DMS53 treated with DMSO at 0.1 percent for 48 hours (cell line): ENCODE results near the gene VPS41.

Experiments
- DNase-seq: peaks from one replicate; lab custom pipeline; 2025; ENCODE audit not compliant: unreplicated experiment; lab: John Stamatoyannopoulos, UW

The VPS41 gene

DNA sequence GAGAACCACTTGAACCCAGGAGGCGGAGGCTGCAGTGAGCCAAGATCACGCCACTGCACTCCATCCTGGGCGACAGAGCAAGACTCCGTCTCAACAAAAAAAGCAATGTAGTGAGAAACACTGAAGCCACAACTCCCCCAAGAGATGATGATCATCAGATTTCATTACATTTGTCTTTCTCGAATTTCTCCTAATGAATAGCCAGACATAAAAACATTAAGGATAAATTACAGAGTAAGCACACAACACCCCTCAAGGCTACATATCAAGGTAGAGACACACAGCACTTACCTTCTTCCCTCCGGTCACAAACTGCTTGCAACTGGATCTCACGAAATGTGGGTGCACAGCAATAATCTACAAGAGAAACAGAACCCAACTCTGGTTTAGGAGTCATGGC lies 91.5 kb downstream of the VPS41 start:
- DNase-seq = no peak

DNA sequence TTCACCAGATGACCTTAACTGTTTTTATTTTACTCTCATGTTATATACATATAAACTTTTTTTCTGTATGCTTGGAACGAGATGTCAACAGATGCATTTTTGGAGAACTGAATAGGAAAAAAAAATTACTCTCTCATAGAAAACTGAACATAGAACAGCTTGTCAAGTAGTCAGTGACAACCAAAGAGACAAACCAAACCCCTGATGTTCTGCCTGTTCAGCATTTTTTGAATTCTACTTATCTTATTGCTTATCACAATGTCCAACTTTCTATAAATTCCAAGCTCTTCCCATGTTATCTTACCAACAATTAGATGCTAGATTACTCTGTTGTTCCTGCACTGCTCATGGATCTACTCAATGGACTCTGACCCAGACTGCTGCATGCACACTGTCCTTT lies 95.2 kb downstream of the VPS41 start:
- DNase-seq = no peak

DNA sequence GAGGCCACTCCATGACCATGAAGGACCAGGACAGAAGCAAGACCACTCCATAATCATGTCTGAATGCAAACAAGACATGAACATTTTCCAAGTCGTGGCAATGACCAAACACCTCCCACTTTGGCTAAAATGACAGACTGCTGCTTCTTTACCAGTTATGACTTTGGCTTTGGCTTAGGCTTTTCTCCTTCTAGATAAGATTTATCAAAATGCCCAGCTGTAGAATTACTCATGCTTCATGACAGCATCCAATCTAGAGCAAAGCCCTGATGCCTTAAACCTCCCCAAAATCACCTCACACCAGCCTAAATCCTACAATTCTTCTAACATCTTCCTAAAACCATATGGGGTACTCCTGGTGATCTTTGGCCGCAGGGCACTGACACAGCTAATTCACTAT lies 102.1 kb downstream of the VPS41 start:
- no peak for DNase-seq

DNA sequence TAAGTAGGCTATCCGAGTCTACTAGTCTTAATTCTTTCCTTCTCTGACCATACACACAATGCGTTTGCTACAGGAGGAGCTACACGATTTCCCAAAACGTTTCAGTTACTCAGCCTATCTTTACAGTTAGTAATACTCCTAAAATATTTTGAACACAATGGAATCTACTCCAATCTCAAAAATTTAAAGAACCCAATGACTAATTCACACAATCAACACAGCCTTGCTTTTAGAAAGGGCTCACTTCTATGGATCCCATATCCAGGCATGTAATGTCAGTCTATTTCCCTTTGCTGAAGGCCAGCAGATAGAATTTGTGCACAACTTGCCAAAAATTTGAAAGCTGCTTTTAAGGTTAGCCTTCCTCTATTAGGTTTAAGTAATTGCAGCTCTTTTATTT lies 107.2 kb downstream of the VPS41 start:
- no peak for DNase-seq

DNA sequence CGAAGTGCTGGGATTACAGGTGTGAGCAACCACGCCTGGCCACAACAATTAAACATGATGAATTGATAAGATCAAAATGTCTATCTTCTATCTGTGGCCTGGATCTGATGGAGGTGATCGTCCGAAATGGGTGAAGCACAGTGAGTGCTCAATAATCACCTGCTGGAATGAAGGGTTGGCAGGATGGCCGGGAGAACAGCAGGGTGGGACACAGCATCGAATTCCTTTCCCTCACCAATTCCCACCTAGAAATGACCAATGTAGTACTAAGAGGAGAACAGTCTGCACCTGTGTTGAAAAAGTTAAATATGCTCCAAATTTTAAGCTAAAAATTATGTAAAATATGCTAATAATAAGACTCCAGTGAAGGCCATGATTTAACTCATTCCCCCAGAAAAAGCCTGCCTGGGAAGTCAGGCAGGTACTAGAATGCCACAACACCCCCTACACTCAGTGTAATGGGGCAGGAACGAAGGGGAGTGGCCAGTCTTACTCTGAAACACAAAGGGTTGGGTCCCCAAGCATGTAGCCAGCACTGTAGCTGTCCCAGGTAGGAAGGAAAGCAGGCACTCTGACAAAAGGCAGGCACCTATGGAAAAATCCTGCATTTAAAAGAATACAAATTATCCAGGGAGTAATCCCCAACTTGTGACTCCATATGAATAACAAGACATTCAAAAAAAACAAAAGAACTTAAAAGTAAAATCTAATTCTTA lies 110.3 kb downstream of the VPS41 start:
- DNase-seq = no peak

DNA sequence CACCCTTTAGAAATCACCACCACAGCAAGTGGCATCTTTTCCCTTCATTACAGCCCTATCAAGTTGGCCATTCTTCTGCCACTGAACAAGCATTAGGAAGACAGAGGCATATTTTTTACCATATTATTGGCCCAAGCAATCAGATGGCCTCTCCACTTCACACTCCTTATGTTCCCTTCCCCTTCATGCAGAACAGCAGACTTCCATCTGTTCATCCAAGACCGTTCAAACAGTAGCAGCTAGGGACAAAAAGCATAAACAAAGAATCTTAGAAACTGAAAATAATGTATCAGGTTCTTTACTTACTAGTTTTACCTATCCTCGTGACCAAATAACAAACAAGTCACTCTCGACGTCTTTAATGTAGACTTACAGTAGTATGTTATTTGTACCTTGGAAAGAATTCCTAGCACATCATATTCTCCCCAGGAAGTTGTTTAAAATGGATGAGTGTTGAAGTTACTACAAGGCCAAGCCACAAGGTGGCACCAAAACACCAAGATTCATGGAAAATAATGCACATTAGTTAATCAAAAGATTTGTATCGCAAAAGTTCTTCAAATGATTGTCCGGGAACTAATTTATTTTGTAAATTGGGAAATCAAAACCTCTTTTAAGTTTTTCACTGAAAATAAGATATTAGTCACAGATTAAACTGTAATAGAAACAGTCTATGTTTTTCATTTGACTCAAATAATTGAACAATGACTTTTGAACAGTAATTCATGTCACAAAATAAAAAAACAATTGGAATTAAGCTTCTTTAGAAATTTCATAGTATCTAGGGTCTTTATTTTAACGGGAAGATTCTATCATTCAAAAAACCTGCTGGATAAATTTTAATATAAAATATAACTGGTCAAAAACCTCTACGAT lies 112.1 kb downstream of the VPS41 start:
- peak; percentile 39 for DNase-seq

DNA sequence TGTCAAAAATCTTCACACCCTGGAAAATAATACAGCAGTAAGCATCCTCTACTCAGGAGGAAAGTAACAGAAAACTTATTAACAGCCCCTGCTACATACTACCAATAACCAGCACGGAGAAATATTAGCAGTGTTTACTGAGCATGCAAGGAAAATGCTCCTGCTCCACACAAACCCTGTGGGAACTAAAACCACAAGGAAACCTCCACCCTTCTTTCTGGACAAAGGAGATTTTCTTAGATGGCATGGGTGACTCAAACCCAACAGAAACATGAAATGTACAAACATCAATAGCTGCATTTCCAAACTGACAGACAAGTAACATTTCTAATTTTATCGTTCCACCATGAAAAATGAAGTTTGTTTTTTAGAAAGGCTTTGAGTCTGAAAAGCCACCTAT lies 113.4 kb downstream of the VPS41 start:
- DNase-seq = no peak

DNA sequence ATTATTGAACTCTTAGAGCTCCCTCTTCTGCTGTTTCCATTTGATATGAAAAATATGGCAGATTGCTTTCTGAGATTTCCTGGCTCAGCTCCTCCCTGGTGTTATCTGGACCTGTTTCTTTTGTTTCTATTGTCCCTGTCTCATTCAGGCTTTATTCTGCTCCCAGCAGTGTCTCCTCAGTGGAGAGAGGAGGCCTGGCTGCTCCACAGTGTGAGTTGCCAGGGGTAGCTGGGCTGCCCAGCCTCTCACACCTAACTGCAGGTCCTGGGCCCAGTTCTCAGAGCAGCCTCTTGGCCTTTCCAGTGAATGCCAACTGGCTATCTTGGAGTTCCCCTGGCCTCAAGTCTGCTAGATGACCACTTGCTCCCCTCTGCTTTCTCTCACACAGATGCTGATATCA lies 127.0 kb downstream of the VPS41 start:
- no peak for DNase-seq

DNA sequence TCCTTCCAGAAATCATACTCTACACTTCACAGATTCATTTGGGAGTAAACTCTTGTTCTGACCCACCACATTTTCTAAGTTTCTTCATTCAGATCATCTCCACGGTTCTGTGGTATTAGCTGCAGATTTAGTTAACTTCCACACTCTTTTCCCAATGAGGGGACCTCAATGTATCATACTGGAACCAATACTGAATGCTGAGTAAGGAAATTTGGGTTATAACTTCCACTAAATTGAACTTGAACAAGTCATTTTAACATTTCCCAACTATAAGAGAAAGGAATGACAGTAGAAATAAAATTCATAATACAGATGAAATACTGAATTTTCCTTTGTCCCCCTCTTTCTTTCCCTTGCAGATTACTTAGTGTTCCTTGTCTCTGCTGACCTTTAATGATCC lies 131.4 kb downstream of the VPS41 start:
- DNase-seq = no peak

DNA sequence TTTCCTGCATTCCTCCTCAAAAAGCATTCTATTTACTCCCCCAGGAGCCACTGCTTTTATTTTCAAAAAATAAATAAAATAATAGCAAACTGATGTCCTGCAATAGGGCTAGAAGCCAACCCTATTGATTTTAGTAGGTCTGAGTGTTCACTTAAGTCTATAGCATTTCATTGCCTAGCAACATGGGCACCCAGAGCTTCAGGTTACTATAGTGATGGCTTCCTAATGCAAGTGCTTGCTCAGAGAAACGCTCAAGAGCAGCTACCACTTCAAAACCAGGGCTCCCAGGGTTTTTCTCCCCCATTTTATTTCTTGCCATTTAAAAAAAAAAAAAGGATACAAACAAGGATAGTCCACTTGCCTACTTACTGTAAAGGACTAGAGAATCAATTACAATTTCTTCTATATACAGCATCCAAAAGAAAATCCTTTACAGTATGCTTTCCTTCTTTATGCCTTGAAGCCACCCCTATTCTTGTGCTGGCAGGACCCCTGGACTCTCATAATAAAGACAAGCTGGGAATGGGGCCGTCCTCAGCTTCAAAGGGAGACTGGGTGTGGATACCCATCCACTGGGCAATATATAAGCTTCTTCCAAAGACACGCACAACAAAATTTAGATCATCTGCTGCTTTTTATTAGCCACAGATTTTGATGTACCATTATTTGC lies 133.3 kb downstream of the VPS41 start:
- DNase-seq = no peak

DNA sequence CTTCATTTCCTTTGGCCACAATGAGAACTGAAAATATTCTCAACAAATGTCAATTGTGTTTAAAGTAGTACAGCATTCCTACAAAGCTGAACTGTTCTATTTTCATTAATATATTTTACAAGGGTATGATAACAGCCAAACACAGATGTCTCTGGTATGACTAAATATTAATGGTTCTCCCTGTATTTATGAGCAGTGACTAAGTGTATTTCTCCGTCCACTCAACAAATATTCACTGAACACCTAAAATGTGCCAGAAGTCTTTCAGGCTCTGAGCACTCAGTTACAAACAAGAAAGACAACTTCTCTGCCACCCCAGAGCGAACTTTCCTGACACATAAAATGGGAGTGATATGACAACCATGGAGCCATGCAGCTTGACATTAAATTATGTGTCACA lies 135.6 kb downstream of the VPS41 start:
- DNase-seq = no peak

DNA sequence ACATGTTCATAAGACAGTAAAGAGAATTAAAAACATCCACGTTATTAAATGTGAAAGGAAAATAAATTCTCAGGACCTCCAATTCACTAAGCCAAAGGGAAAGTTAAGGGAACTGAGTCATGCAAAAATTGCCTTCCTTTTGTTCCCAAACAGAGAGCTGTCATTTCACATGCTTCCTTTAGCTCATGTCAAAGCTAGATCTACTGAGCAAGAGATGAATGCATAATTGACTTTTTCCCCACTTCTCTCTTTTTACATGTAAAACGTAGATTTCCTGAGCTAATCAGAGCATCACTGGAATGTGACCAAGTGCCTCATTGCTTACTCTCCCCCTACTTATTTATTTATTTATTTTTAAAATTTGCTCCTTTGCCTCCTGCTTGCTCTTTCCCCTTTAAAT lies 148.8 kb downstream of the VPS41 start:
- DNase-seq = no peak

DNA sequence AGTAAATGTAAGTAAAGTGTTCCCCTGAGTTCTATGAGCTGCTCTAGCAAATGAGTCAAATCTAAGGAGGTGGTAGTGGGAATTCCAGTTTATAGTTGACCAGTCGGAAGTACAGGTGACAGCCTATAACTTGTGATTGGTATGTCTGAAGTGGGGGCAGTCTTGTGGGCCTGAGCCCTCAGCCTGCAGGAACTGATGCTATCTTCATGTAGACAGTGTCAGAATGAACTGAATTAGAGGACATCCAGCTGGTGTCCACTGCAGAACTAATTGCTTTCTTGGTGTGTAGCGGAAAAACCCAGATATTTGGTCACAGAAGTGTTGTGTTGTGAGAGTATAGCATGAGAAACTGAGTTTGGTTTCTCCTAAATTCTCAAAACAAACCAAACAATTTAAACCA lies 150.0 kb downstream of the VPS41 start:
- DNase-seq = no peak

DNA sequence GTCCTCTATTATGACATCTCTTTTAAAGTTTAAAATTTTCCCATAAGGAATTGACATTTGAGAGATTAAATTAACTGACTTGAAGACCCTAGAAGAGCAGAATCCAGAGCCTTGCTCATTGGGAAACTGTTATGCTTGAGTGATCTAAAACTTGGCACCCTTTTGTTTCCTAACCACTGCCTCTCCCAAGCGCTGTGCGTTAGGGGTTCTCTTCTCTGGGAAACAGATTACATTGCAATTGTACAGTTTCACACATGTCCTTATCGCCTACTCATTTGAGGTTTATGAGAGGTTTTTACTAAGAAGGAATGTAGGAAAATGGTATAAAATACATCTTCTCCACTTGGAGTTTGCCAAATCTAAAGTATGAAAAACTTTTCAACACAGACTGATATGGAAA lies 151.1 kb downstream of the VPS41 start:
- no peak for DNase-seq

DNA sequence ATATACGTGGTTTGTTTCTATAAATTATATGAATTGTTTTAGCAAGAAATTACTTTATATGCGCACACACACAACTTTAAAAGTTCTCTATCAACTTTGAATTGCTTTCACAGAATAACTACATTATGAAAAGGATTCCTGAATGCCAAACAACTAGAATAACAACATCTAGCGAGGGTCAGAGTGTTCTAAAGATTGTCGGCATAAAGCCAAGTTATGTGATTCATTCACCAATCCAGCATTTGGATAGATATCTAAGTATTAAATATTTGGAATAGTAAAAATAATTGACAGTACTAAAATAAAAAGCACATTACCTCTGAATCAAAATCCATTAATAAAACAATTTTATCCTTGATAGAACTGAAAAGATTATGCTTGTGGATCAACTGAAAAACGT lies 152.5 kb downstream of the VPS41 start:
- no peak for DNase-seq

DNA sequence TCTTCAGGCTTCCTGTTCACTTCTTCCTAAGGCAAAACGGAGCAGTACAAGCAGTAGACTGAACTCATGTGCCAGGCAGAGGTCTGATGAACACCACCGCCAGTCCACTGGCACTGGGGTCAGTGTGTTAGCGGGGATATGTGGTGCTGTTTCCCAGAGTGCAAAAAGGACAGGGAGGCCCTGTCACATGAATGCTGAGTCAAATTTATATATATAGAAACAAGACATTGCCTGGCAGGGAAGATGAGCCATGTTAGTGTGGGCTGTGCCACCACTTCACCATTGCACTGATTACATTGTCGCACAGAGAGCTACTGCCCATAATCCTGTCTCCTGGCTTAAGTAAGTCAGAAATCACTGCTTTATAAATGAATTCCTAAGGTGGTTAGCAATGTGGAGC lies 155.6 kb downstream of the VPS41 start:
- DNase-seq = no peak

DNA sequence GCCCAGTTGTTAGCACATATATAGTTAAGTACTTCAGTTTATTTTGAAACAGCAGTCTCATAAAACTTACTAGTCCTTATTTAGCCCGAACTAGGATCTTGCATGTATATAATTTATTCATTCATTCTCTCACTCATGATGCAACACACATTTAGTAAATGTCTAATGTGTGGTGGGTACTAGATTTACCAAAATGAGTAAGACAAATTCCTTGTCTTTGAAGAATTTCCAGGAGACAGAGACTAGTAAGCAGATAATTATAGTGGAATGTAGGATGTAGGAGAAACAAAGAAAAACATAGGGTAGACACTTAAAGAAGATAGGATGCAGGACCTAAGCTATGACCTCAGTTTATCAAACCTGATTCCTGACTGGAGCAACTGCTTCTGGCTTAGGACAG lies 157.6 kb downstream of the VPS41 start:
- DNase-seq = no peak

DNA sequence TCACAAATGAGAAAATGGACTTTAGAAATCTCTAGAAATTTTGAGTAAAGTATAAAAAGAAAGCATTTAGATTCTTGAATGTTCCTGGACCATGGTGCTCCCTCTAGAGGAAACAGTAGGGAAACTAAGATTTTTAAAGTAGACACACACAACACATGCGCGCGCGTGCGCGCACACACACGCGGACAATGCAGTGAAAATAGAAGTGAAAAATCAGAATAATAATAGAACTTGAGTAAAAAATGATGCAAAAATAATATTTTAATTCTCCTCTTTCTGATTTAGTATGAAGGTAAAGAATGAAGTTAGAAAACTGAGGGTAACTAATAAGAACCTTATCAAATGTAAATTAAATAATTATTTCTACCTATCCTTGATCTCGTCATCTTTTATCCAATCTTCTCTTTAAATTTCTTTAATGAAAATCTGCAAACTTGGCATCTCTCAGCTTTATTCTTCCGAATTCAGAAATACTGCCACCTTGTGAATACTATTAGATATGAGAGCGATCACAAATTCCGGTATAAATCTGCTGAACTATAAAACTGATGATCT lies 160.9 kb downstream of the VPS41 start:
- DNase-seq = no peak

DNA sequence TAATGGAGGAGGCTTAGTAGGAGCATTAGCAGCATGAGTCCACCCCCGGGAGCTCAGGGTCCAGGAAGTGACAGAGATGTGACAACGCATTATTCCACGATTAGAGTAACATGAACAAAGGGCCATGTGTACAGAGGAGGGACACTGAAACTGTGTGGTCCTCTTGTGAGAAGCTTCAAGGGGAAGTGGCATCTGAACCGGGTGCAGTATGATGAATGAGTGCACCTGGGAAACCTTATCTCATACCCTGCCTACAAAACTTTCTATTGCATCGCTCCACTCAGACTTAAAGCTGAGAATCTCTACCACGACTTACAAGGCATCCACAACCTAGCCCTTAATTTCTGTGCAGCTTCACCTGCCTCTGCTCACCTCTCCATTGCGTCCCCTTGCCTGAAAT lies 162.6 kb downstream of the VPS41 start:
- DNase-seq = no peak

DNA sequence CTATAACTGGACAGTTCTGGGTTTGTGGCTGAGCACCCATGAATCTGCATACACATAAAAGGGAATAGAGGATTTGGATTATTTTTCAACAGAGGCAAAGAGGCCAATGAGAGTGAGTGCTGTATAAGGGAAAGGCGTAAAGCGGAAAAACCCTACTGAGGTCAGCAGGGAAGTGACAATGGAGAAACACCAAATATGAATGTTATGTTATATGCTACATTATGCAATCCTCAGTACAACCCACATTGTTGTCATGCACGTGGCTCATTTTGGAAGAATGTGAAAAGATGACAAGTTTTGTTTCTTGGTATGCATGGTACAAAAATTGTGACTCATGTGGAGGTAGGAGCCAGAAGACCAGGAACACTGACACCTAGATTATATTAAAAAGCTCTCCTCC lies 164.2 kb downstream of the VPS41 start:
- no peak for DNase-seq

DNA sequence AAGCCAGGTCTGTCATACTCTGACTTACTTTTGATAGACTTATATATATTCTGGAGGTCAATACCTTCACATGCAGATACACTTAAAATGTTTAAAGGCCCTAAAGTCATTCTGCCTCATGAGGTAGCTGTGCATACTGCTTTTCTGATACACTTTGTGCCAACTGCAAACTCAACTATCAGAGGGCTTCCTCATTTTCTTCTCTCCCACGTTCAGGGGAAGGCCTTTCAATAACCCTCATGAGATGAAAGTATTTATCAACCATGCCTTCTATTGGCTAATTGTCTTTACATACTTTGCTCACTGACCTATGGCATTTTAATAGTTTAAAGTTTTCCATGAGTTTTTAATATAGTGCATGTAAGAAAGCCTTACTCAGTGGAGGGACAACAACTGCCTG lies 165.1 kb downstream of the VPS41 start:
- DNase-seq = no peak

DNA sequence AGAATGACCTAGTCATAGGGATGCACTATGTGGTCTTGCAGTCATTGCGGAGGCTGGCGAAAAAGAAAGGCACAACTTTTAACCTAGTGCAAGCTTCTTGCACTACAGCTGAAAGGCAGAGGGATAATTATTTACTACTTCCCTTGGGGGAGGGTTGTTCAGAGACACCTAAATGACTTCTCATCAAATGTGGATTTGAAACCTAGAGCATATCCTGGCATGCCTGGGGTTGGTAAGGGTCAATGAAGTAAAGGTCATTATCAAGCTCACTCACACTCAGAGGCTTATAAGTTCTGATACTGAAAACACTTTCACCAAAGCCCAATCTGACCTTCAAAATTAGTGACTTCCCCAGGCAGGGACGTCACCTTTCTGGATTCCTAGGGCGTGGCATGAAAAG lies 168.9 kb downstream of the VPS41 start:
- no peak for DNase-seq
